T-helper 9 cell (primary cell): Measurements from ENCODE around the gene MRPL4.
"Not testable (repeated sequence)": the region's sequence is repeated elsewhere in the genome, so short reads cannot be mapped to it uniquely, and the experiment has no call there.

ENCODE experiments used
- DNase-seq: peaks from one replicate; pipeline ENCODE4 v3.0.0-alpha.2; 2020

MRPL4 gene

GRCh38 chr19:10262771-10263170 is 10.8 kb downstream of the MRPL4 start:
- no peak for DNase-seq

- DNase-seq = no peak
These were observed 14.7 kb downstream of the MRPL4 start for GRCh38 chr19:10266706-10267105.

- DNase-seq = no peak
These were observed 16.1 kb downstream of the MRPL4 start for GRCh38 chr19:10268071-10268470.

- peak; percentile 86 for DNase-seq
These were observed 17.5 kb downstream of the MRPL4 start for GRCh38 chr19:10269333-10270179.

GRCh38 chr19:10270180-10270615 is 18.2 kb downstream of the MRPL4 start:
- peak; percentile 58 for DNase-seq

- DNase-seq = peak; percentile 63
These were observed 18.8 kb downstream of the MRPL4 start, which contains the start of gene ICAM1 for GRCh38 chr19:10270616-10271394. Gene ICAM1 (plus strand): TSS chr19:10271120. CDS start chr19:10271160, 40 bp downstream.

GRCh38 chr19:10271543-10272086 is 19.6 kb downstream of the MRPL4 start:
- DNase-seq = peak; percentile 37

GRCh38 chr19:10274589-10274988 is 22.6 kb downstream of the MRPL4 start:
- DNase-seq = no peak

- DNase-seq = no peak
These were observed 26.0 kb downstream of the MRPL4 start for GRCh38 chr19:10277795-10278589.

- DNase-seq = no peak
These were observed 26.9 kb downstream of the MRPL4 start for GRCh38 chr19:10278935-10279334.

- no peak for DNase-seq
These were observed 27.9 kb downstream of the MRPL4 start for GRCh38 chr19:10279737-10280442.

GRCh38 chr19:10282043-10282442 is 30.0 kb downstream of the MRPL4 start:
- not testable (repeated sequence) for DNase-seq

- DNase-seq = no peak
These were observed 31.5 kb downstream of the MRPL4 start for GRCh38 chr19:10283301-10284064.

- DNase-seq = no peak
These were observed 32.3 kb downstream of the MRPL4 start for GRCh38 chr19:10284065-10284959.

GRCh38 chr19:10284960-10285278 is 32.9 kb downstream of the MRPL4 start:
- no peak for DNase-seq

GRCh38 chr19:10285393-10285792 is 33.4 kb downstream of the MRPL4 start:
- DNase-seq = no peak

GRCh38 chr19:10286803-10287737 is 35.1 kb downstream of the MRPL4 start, which contains the start of gene ICAM4:
Gene ICAM4 (plus strand): TSS chr19:10286955. CDS start chr19:10287013, 58 bp downstream.
- no peak for DNase-seq

GRCh38 chr19:10288662-10289166 is 36.7 kb downstream of the MRPL4 start:
- DNase-seq = no peak
